Activated naive CD4-positive, alpha-beta T cell treated with anti-CD3 and anti-CD28 coated beads, Interleukin-2, amount 10 ng/mL, durations not matched to agents 7 days and 5 days (primary cell): ENCODE data around the gene PPP1R7.
"Not testable (repeated sequence)": the region's sequence is repeated elsewhere in the genome, so short reads cannot be mapped to it uniquely, and the experiment has no call there.

Source experiments
- CTCF ChIA-PET: fragments of 350-600 bp; sonication (Branson Sonifier 250); formaldehyde crosslinking; loops from one replicate; lab custom pipeline; 2021; ENCODE audit warnings: antibody characterized with exemption; lab: Charles Lee
- DNase-seq: peaks from one replicate; pipeline ENCODE4 v3.0.0-alpha.2; 2020
- H3K27ac Mint-ChIP-seq: one replicate; pipeline ENCODE4 v1.8.0; 2021; ENCODE audit warnings: mild to moderate bottlenecking, moderate library complexity, mixed read lengths
- H3K27me3 Mint-ChIP-seq: one replicate; pipeline ENCODE4 v1.8.0; 2021; ENCODE audit warnings: mild to moderate bottlenecking, mixed read lengths
- H3K36me3 Mint-ChIP-seq: one replicate; pipeline ENCODE4 v1.8.0; 2021; ENCODE audit warnings: mixed read lengths
- H3K4me1 Mint-ChIP-seq: one replicate; pipeline ENCODE4 v1.8.0; 2021; ENCODE audit warnings: mixed read lengths
- H3K4me3 Mint-ChIP-seq: one replicate; pipeline ENCODE4 v1.8.0; 2021; ENCODE audit warnings: mild to moderate bottlenecking, moderate library complexity, mixed read lengths
- H3K9me3 Mint-ChIP-seq: one replicate; pipeline ENCODE4 v1.8.0; 2021; ENCODE audit warnings: mixed read lengths

PPP1R7 gene

DNA sequence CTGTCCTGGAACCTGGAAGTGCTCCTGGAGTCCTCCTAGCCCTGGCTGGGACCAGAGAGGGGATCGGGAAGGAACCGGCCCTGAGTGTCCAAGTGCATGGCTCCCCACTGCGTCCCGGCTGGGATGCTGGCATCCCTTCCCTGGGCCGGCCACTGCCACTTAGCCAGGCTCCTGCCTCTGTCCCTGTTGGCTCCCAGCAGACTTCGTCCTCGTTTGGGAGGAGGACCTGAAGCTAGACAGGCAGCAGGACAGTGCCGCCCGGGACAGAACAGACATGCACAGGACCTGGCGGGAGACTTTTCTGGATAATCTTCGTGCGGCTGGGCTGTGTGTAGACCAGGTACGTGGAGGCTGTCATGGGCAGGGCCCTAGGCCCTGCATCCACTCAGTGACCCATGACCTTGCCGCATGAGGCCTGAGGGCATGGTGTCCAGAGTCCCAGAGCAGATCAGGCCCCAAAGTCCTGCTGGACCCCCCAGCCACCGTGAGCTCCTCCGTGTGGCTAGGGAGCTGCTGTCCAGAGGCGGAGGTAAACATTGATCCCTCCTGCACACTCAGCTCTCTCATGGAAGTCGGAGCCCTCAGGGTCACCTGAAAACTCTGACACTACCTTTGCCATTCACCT is 45.4 kb downstream of the PPP1R7 start:
- H3K36me3 Mint-ChIP-seq = no peaks in the 10 kb centered on the region
- H3K4me1 Mint-ChIP-seq = no peaks in the 10 kb centered on the region
- H3K4me3 Mint-ChIP-seq = no peak overlapping the region
- H3K9me3 Mint-ChIP-seq = no peaks in the 10 kb centered on the region
- no peaks in the 10 kb centered on the region for H3K27me3 Mint-ChIP-seq
- DNase-seq = no peak
- CTCF ChIA-PET = no interaction called here
- no peak overlapping the region for H3K27ac Mint-ChIP-seq

DNA sequence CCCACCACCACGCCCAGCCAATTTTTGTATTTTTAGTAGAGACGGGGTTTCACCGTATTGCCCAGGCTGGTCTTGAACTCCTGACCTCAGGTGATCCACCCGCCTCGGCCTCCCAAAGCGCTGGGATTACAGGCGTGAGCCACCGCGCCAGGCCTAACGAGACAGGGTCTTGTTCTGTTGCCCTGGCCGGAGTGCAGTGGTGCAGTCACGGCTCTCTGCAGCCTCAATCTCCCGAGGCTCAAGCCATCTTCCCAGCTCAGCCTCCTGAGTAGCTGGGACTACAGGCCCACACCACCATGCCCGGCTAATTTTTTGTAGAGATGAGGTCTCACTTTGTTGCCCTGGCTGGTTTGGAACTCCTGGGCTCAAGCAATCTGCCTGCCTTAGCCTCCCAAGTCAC is 47.0 kb downstream of the PPP1R7 start:
- H3K4me3 Mint-ChIP-seq, H3K36me3 Mint-ChIP-seq, DNase-seq, CTCF ChIA-PET, H3K9me3 Mint-ChIP-seq, H3K27ac Mint-ChIP-seq, H3K4me1 Mint-ChIP-seq, H3K27me3 Mint-ChIP-seq: not testable (repeated sequence)

DNA sequence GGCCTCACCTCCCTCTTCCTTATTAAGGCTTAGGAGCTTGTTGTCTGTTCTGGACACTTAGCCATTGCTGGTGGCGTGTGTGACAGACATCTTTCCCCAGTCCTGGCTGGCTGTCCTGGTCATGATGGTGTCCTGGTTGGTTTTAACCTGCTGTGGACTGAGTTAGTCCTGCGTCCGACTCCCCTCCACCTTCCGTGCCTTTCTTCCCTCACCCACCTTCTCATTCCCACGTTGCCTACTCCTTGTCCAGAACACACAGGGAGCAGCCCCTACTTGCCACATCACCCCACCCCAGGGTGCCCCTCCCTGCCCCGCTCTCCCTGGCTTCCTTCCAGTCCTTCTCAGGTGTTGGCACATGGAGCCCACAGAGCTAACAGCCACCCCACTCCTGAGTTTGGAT is 47.7 kb downstream of the PPP1R7 start:
- Mint-ChIP-seq H3K9me3 (no peaks in the 10 kb centered on the region), H3K36me3 (no peaks in the 10 kb centered on the region), H3K27me3 (no peaks in the 10 kb centered on the region), H3K4me3 (no peak overlapping the region), H3K4me1 (no peaks in the 10 kb centered on the region), H3K27ac (no peak overlapping the region)
- CTCF ChIA-PET = no interaction called here
- DNase-seq = no peak

DNA sequence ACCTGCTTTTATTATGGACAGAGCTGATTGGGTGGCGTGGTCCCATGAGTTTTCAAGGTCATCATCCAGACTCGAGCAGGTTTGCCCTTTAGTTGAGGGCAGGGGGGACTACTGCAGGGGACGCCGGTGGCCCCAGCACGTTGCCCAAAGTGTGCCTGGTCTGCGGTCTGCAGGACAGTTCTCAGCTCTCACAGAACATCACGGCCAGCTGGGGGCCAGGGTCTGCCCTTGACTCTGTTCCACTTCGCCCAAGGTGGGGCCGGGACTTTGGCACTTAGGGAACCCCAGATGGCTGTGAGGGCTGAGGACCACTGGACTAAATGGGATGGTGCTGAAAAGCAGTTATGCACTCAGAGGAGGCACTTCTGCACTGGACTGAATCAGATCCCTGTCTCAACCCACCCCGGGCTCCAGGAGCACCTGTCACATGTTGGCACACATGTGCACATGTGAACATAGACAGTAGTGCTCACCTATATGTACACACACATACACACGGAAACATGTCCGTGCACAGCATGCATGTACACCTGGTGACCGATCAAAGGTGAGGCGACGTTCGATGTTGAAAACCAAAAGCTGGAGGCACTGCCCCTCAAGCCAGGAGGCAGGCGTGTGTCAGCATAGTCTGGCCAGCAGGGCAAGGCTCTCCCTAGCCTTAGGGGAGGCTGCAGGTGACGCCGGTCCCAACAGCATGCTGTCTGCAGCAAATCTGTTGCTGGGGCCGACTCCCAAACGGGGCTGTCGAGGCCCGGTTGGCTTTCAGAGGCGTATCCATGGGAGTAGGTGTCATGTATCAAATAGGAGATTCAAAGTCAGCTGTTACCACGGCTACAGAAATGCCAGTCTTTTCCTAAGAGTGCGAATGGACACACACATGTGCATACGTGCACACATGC is 48.4 kb downstream of the PPP1R7 start:
- Mint-ChIP-seq H3K27me3 (no peaks in the 10 kb centered on the region), H3K36me3 (no peaks in the 10 kb centered on the region), H3K4me1 (no peaks in the 10 kb centered on the region), H3K9me3 (no peaks in the 10 kb centered on the region), H3K4me3 (no peak overlapping the region), H3K27ac (no peak overlapping the region)
- CTCF ChIA-PET = no interaction called here
- DNase-seq = peak; percentile 18

DNA sequence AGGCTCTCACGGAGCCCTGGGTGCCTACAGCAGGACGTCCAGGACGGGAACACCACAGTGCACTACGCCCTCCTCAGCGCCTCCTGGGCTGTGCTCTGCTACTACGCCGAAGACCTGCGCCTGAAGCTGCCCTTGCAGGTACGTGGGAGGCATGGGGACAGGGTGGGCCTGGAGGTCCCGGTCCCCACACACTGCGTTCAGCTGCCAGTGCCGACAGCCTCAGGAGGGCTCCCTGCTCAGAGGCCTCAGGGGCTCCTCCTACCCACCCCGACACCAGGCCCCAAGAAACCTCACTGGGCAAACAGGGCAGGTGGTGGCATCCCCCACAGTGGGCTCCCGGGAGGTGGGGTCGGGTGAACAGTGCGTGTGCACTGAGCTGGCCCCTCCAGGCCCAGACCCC is 49.0 kb downstream of the PPP1R7 start:
- peak; percentile 15 for DNase-seq
- H3K27me3 Mint-ChIP-seq = no peaks in the 10 kb centered on the region
- CTCF ChIA-PET = no interaction called here

DNA sequence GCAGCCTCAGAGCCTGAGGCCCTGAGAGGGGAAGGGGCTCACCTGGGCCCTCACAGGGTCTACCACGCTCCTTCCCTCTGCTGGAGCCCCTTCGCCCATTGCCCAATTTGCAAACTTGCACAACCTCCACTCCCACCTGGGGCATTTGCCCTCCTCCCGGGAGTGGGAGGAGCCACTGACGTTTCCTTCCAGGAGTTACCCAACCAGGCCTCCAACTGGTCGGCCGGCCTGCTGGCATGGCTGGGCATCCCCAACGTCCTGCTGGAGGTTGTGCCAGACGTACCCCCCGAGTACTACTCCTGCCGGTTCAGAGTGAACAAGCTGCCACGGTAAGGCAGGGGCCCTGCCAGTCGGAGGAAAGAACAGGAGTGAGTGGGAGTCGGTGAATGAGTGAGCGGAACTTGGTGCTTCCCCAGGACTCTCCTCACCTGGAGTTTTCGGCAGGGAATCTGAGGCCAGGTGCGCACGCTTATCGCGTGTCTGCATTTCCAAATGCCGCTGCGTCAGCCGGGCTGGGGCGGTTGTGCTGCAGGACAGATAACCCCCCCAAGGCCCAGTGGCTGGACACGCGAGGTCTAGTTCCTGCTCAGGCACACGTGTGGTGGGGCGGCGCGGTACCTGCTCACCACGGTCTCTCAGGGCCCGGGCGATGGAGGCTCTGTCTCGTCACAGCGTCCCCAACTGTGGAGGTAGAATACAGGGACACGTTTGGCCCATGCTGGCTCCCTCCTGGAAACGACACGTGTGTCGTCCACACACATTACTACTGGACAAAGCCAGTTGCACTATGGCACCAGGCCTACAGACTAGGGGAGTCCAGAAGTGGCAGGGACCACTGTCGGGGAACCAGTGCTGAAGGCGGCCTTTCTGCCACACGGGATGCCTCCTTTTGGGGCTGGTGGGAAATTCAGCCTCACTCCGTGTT is 49.9 kb downstream of the PPP1R7 start:
- no peak overlapping the region for H3K27ac Mint-ChIP-seq
- no peaks in the 10 kb centered on the region for H3K36me3 Mint-ChIP-seq
- CTCF ChIA-PET = no interaction called here
- H3K9me3 Mint-ChIP-seq = no peaks in the 10 kb centered on the region
- no peak overlapping the region for H3K4me3 Mint-ChIP-seq
- no peaks in the 10 kb centered on the region for H3K27me3 Mint-ChIP-seq
- DNase-seq = peak; percentile 15
- no peaks in the 10 kb centered on the region for H3K4me1 Mint-ChIP-seq

More for the DNA sequence above, 49.0 kb downstream of the PPP1R7 start:
- H3K36me3 Mint-ChIP-seq = no peaks in the 10 kb centered on the region
- H3K4me3 Mint-ChIP-seq = no peak overlapping the region
- H3K4me1 Mint-ChIP-seq = no peaks in the 10 kb centered on the region
- no peaks in the 10 kb centered on the region for H3K9me3 Mint-ChIP-seq
- no peak overlapping the region for H3K27ac Mint-ChIP-seq

DNA sequence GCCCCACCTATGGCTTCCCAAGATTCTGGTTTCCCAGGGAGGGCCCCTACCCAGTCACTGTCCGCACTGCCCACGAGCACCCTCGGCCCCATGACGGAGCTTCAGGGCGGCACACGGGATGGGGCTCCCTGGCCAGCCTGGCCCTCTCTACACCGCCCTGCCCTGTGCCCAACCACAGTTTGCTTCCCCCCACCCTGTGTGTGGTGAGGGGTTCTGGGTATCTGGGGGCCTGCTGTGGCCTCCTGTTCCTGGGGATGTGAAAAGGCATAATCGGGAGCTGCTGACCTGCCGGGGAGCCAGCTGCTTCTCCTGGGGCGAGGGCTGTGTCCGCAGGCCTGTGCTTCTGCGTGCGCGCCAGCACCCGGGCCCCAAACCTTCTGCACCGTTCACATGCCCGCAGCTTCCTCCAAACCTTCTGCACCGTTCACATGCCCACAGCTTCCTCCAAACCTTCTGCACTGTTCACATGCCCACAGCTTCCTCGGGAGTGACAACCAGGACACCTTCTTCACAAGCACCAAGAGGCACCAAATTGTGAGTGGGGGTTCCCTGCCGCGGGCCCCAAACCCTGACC is 50.6 kb downstream of the PPP1R7 start:
- Mint-ChIP-seq H3K4me1 (no peaks in the 10 kb centered on the region), H3K9me3 (no peaks in the 10 kb centered on the region), H3K27me3 (no peaks in the 10 kb centered on the region), H3K36me3 (no peaks in the 10 kb centered on the region), H3K4me3 (no peak overlapping the region), H3K27ac (no peak overlapping the region)
- DNase-seq = peak; percentile 15
- CTCF ChIA-PET = no interaction called here

DNA sequence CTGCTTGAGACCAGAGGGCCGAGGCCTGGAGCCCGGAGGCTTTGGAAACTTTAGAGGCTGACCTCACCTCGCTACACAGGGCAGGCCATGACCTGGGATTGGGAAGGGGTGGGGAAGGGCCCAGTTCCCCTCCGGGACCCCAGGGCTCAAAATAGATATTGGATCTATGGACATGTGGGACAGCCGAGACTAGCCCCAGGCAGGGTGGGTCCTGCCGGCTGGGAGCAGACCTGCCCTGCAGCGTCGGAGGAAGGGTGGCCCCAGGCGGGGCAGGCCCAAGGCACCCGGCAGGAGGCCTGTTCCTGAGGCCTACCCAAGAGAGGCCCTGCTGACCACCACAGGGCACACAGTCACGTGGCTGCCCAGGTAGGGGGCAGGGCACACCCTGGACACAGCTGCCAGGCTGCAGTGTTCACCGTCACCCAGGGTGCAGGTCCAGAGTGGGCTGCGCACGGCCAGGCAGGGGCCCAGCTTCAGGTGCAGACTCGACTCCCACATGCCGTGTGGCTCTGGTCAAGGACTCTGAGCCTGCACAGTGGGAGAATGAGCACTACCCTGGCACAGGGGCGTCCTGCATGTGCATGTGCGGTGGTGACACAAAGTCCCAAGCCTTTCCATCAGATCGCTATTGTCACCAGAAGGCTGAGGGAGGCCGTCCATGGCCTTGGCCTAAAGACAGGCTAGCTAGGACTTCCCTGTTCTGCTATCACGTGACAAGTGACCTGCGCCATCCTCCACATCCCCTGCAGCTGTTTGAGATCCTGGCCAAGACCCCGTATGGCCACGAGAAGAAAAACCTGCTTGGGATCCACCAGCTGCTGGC is 51.4 kb downstream of the PPP1R7 start:
- H3K9me3 Mint-ChIP-seq = no peaks in the 10 kb centered on the region
- DNase-seq = no peak
- H3K27ac Mint-ChIP-seq = no peak overlapping the region
- H3K4me1 Mint-ChIP-seq = no peaks in the 10 kb centered on the region
- no peaks in the 10 kb centered on the region for H3K36me3 Mint-ChIP-seq
- CTCF ChIA-PET = no interaction called here
- no peak overlapping the region for H3K4me3 Mint-ChIP-seq
- H3K27me3 Mint-ChIP-seq = no peaks in the 10 kb centered on the region

DNA sequence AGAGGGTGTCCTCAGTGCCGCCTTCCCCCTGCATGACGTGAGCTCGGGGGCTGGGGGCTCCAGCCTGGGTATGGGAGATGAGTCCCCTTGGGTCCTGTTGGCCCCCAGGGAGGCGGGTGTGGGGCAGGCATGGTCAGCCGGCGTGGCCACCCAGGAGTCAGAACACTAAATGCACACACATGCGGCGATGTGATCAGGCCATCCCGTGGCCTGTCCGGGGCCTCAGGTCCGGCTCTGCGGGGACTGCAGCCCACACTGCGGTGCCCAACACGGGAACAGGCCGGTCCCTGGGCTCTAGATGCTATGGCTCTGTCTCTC is 52.0 kb downstream of the PPP1R7 start:
- Mint-ChIP-seq H3K36me3 (no peaks in the 10 kb centered on the region), H3K27ac (no peak overlapping the region), H3K4me3 (no peak overlapping the region), H3K27me3 (no peaks in the 10 kb centered on the region), H3K9me3 (no peaks in the 10 kb centered on the region), H3K4me1 (no peaks in the 10 kb centered on the region)
- DNase-seq = no peak
- CTCF ChIA-PET = no interaction called here

DNA sequence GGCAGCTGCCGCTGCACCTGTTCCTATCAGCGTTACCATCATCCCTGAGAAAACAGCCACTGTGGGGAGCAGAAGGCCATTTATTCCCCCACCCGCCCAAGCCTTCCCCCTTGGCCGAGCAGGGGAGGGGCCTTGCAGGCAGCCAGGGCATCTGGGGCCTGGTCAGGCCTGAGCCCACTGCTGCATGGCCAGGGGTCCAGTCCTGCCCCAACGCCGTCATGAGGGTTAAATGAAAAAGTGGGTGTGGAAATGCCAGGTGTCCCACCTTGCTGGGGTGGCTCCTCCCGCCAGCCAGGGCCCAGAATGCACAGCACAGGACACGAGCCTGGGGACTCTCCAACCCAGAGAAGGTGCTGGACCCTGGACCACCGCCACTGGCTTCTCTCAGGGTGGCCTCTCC is 52.4 kb downstream of the PPP1R7 start:
- DNase-seq = no peak
- no peaks in the 10 kb centered on the region for H3K27me3 Mint-ChIP-seq
- CTCF ChIA-PET = interaction anchor here (0.7 kb wide), 1 partner anchor 815 kb away, joined by 3 read pairs; no protein-coding TSS in a partner anchor
- H3K9me3 Mint-ChIP-seq = no peaks in the 10 kb centered on the region
- no peak overlapping the region for H3K27ac Mint-ChIP-seq
- no peaks in the 10 kb centered on the region for H3K36me3 Mint-ChIP-seq
- no peak overlapping the region for H3K4me3 Mint-ChIP-seq
- H3K4me1 Mint-ChIP-seq = no peaks in the 10 kb centered on the region

DNA sequence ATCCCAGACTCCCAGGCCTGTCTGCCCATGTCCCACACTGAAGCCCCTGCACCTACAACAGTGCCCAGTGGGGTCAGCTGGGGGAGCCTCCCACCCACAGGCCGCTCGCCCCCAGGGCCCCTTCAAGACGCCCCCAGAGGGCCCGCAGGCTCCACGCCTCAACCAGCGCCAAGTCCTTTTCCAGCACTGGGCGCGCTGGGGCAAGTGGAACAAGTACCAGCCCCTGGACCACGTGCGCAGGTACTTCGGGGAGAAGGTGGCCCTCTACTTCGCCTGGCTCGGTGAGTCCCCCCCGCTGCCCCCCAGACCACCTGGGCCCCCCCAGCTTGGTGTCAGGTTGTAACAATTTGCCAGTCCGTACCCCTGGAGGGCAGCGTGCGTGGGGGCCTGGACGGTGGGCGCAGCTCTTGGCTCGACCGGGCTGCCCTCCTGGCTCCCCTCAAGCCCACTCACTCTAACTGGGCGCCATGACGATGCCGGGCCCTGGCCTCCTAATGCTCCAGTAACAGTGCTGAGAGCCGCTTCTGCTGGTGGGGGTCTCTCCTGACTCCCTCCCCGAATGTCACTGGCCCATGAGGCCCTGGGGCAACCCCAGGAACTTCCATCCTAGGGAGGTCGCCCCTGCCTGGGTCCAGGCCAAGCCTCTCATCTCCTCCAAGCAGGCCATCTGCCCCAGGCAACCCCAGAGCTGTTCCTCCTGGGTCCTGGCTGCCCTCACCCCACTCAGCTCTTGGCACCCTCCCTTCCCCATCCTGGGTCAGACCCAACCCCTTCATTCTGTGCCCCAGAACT is 53.1 kb downstream of the PPP1R7 start:
- CTCF ChIA-PET = interaction anchor here (0.7 kb wide), 1 partner anchor 815 kb away, joined by 3 read pairs; no protein-coding TSS in a partner anchor
- Mint-ChIP-seq H3K4me1 (no peaks in the 10 kb centered on the region), H3K9me3 (no peaks in the 10 kb centered on the region), H3K4me3 (no peak overlapping the region), H3K27me3 (no peaks in the 10 kb centered on the region), H3K36me3 (no peaks in the 10 kb centered on the region), H3K27ac (no peak overlapping the region)
- no peak for DNase-seq

DNA sequence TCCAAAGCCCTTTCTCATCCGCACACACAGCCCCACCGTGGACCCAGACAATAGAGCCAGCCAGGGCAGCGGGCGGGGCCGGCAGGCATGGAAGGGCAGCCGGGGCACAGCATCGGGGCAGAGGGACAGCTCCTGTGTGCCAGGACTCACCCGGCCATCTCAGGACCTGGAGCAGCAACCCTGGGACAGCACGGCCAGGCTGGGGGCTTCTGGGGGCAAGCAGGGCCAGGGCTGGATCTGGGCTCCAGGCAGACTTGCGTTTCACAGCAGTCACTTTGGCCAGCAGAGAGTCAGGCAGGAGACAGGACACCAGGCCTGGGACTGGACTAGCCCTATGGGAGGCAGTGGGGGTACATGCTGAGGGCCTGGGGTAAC is 53.7 kb downstream of the PPP1R7 start:
- DNase-seq = no peak
- Mint-ChIP-seq H3K4me3 (no peak overlapping the region), H3K9me3 (no peaks in the 10 kb centered on the region), H3K36me3 (no peaks in the 10 kb centered on the region), H3K4me1 (no peaks in the 10 kb centered on the region), H3K27me3 (no peaks in the 10 kb centered on the region), H3K27ac (no peak overlapping the region)
- CTCF ChIA-PET = no interaction called here

DNA sequence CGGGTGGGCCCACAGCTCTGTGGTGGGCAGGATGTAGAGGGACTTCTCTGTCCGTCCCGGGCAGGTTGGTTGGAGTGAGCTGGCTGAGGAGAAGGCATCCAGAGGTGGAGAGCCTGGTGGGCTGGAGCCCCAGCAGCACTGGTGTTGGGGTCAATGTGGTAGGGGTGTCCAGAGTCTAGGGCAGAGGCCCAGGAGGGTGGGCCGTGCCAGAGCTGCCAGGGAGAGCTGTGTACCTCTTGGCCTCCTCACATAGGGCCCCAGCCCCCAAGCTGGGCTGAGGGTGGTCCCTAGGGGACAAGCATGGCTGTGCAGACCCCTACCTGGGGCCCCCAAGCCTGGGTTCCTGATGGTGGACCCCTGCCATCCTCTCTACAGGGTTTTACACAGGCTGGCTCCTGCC is 54.2 kb downstream of the PPP1R7 start:
- Mint-ChIP-seq H3K9me3 (no peaks in the 10 kb centered on the region), H3K27me3 (no peaks in the 10 kb centered on the region), H3K4me1 (no peaks in the 10 kb centered on the region), H3K36me3 (no peaks in the 10 kb centered on the region), H3K4me3 (no peak overlapping the region), H3K27ac (no peak overlapping the region)
- no peak for DNase-seq
- CTCF ChIA-PET = no interaction called here
